WTC11 (cell line): Measurements from ENCODE around the gene SH3TC2.

ENCODE experiments used
- ATF1 ChIP-seq: sonication (generic); formaldehyde crosslinking; IDR thresholded peaks from 2 replicates; pipeline ENCODE4 v1.8.1; 2023; ENCODE audit warnings: mild to moderate bottlenecking, moderate library complexity, missing genetic modification reagents
- TF ChIP-seq, protein P1 (sequence below): fragments of 200-600 bp; IDR thresholded peaks from 2 replicates; pipeline ENCODE4 v1.8.0; 2022; ENCODE audit warnings: antibody characterized with exemption

DNA sequence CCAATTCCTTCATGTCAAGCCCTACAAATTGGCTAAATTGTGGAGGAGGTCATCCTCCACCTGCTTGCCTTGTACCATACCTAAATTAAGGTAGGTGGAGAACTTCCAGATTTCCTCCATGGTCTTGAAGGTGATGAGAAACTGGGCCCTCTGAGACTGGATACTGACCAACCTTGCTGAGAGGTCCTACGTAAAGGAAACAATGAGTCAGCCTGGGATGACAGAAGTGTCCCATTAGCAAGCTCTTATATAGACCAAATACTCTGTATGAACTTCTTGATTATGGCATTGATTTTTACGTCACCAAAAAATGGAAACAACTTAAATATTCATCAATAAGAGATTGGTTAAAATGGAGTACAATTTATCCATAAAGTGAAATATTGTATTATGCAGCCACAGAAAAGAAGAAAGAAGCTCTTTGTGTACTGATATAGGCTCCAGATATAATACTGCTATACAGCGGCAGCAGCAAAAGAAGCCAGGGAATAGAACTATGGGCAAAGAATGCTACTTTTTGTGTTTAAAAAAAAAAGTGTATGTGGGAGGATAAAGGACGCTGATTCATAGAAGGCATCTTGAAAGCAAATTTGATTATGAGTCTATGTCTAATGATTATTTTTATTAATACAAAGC lies 18.3 kb downstream of the SH3TC2 start:
- TF ChIP-seq, protein P1, sequence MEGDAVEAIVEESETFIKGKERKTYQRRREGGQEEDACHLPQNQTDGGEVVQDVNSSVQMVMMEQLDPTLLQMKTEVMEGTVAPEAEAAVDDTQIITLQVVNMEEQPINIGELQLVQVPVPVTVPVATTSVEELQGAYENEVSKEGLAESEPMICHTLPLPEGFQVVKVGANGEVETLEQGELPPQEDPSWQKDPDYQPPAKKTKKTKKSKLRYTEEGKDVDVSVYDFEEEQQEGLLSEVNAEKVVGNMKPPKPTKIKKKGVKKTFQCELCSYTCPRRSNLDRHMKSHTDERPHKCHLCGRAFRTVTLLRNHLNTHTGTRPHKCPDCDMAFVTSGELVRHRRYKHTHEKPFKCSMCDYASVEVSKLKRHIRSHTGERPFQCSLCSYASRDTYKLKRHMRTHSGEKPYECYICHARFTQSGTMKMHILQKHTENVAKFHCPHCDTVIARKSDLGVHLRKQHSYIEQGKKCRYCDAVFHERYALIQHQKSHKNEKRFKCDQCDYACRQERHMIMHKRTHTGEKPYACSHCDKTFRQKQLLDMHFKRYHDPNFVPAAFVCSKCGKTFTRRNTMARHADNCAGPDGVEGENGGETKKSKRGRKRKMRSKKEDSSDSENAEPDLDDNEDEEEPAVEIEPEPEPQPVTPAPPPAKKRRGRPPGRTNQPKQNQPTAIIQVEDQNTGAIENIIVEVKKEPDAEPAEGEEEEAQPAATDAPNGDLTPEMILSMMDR = no peak
- TF ChIP-seq ATF1 (CRISPR knock-in tag) = no peak
